ENCODE measurements around the gene PSME3.

DNA sequence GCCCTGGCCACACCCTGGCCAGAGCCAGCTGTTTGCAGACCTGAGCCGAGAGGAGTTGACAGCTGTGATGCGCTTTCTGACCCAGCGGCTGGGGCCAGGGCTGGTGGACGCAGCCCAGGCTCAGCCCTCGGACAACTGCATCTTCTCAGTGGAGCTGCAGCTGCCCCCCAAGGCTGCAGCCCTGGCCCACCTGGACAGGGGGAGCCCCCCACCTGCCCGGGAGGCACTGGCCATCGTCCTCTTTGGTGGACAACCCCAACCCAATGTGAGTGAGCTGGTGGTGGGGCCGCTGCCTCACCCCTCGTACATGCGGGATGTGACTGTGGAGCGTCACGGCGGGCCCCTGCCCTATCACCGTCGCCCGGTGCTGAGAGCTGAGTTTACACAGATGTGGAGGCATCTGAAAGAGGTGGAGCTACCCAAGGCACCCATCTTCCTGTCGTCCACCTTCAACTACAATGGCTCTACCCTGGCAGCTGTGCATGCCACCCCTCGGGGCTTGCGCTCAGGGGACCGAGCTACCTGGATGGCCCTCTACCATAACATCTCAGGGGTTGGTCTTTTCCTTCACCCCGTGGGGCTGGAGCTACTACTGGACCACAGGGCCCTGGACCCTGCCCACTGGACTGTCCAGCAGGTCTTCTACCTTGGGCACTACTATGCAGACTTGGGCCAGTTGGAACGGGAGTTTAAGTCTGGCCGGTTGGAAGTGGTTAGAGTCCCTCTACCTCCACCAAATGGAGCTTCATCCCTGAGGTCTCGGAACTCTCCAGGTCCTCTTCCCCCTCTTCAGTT, 11.8 kb downstream of the PSME3 start:
- TF ChIP-seq, protein P1, sequence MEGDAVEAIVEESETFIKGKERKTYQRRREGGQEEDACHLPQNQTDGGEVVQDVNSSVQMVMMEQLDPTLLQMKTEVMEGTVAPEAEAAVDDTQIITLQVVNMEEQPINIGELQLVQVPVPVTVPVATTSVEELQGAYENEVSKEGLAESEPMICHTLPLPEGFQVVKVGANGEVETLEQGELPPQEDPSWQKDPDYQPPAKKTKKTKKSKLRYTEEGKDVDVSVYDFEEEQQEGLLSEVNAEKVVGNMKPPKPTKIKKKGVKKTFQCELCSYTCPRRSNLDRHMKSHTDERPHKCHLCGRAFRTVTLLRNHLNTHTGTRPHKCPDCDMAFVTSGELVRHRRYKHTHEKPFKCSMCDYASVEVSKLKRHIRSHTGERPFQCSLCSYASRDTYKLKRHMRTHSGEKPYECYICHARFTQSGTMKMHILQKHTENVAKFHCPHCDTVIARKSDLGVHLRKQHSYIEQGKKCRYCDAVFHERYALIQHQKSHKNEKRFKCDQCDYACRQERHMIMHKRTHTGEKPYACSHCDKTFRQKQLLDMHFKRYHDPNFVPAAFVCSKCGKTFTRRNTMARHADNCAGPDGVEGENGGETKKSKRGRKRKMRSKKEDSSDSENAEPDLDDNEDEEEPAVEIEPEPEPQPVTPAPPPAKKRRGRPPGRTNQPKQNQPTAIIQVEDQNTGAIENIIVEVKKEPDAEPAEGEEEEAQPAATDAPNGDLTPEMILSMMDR (IDR thresholded peaks at IDR 0.05 in 2 of 3, conservative IDR thresholded peaks at IDR 0.05 in 1 of 3; ENCODE audit: insufficient read depth in 2 of 3, low read depth in 1 of 3, low read length in 3 of 3), result no peak
- TF ChIP-seq CHD2 (IDR thresholded peaks at IDR 0.05; ENCODE audit: low read depth, low read length), result no peak
- TF ChIP-seq, protein P2, sequence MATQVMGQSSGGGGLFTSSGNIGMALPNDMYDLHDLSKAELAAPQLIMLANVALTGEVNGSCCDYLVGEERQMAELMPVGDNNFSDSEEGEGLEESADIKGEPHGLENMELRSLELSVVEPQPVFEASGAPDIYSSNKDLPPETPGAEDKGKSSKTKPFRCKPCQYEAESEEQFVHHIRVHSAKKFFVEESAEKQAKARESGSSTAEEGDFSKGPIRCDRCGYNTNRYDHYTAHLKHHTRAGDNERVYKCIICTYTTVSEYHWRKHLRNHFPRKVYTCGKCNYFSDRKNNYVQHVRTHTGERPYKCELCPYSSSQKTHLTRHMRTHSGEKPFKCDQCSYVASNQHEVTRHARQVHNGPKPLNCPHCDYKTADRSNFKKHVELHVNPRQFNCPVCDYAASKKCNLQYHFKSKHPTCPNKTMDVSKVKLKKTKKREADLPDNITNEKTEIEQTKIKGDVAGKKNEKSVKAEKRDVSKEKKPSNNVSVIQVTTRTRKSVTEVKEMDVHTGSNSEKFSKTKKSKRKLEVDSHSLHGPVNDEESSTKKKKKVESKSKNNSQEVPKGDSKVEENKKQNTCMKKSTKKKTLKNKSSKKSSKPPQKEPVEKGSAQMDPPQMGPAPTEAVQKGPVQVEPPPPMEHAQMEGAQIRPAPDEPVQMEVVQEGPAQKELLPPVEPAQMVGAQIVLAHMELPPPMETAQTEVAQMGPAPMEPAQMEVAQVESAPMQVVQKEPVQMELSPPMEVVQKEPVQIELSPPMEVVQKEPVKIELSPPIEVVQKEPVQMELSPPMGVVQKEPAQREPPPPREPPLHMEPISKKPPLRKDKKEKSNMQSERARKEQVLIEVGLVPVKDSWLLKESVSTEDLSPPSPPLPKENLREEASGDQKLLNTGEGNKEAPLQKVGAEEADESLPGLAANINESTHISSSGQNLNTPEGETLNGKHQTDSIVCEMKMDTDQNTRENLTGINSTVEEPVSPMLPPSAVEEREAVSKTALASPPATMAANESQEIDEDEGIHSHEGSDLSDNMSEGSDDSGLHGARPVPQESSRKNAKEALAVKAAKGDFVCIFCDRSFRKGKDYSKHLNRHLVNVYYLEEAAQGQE (IDR thresholded peaks at IDR 0.05; ENCODE audit: borderline replicate concordance), result no peak
- TF ChIP-seq, protein P2 (CRISPR knock-in tag; IDR thresholded peaks at IDR 0.05; ENCODE audit: low read depth), result no peak
- TF ChIP-seq SRSF1 (IDR thresholded peaks at IDR 0.05; ENCODE audit: low read depth, low read length), result no peak

All from K562 (cell line).